Measurements from ENCODE around the gene CACNA1C.

CACNA1C gene

DNA sequence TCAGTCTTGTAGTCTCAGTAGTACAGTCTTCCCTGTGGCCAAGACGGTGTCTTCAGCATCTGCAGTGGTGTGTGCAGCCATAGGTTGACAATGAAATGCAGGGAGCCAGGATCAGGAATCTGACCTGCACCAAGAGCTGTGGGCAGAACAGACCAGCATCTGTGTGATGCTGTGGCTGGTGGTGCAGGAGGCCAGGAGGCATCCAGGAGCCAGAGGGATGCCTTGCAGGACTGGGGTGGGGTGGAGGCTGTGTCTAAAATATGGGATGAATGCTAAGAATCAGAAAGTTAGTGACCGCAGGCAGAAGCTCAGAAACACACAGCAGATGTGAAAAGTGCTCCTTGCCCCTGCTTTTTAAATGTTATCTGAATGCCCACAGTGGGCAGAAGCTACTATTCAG lies 209.7 kb downstream of the CACNA1C start:
- DNase-seq: no peak
- Histone ChIP-seq H3K27ac (no peak overlapping the region), H3K27me3 (ENCODE audit: insufficient read depth, low read depth, severe bottlenecking) (no peaks in the 10 kb centered on the region), H3K9me3 (ENCODE audit: severe bottlenecking) (no peaks in the 10 kb centered on the region), H3K36me3 (no peaks in the 10 kb centered on the region), H3K4me3 (ENCODE audit: low read depth, low read length) (no peak overlapping the region)
- TF ChIP-seq, protein P1, sequence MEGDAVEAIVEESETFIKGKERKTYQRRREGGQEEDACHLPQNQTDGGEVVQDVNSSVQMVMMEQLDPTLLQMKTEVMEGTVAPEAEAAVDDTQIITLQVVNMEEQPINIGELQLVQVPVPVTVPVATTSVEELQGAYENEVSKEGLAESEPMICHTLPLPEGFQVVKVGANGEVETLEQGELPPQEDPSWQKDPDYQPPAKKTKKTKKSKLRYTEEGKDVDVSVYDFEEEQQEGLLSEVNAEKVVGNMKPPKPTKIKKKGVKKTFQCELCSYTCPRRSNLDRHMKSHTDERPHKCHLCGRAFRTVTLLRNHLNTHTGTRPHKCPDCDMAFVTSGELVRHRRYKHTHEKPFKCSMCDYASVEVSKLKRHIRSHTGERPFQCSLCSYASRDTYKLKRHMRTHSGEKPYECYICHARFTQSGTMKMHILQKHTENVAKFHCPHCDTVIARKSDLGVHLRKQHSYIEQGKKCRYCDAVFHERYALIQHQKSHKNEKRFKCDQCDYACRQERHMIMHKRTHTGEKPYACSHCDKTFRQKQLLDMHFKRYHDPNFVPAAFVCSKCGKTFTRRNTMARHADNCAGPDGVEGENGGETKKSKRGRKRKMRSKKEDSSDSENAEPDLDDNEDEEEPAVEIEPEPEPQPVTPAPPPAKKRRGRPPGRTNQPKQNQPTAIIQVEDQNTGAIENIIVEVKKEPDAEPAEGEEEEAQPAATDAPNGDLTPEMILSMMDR (IDR thresholded peaks at IDR 0.05; ENCODE audit: low read depth, low read length): no peak

DNA sequence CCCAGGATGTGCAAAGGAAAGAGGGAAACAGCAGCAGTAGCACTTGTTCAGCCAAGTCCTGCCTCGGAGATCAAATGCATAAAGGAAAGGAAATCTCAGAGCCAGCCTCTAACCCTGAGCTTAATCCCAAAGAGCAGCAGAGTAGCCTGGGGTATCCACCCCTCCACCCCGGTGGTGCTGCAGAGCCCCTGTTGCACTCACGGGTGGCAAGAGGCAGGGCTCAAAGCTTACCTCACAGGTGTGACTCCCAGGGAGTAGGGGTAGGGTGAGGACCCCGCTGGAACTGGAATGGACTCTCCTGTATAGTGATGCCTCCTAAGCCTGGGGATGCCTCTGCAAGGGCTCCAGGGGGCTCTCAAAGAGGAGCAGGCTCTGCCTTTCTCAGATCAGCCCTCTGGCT lies 211.1 kb downstream of the CACNA1C start:
- Histone ChIP-seq H3K27me3 (ENCODE audit: insufficient read depth, low read depth, severe bottlenecking) (no peaks in the 10 kb centered on the region), H3K27ac (no peak overlapping the region), H3K36me3 (no peaks in the 10 kb centered on the region), H3K4me3 (ENCODE audit: low read depth, low read length) (no peak overlapping the region), H3K9me3 (ENCODE audit: severe bottlenecking) (no peaks in the 10 kb centered on the region)
- DNase-seq: no peak
- TF ChIP-seq, protein P1 (IDR thresholded peaks at IDR 0.05; ENCODE audit: low read depth, low read length): no peak

DNA sequence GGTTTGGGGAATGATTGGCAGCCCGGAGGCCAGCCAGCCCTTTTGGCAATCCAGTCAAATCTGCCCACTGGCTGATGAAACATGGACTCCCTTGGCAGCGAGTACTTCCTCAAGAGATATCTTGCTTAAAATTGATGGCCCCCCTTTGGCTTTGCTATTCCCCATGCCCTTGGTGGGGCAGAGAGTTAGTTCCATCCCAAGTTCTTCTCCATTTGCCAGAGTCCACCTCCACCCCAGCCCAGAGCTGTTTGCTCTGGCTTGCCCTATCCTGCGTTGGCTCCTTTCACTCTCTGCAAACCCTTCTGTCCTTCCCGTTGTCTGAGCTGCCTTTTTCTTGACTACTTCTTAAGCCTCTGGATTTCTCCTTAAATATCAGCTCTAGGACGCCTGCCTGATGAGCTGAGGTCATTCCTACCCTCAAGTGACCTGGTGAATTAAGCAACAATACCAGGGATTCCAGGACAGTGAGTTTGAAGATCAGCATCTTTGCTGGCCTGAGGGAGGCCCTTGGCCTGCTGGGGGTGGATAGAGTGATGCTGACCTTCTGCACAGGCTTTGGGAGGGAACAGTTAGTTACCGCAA lies 212.0 kb downstream of the CACNA1C start:
- no peaks in the 10 kb centered on the region for H3K27me3 ChIP-seq (ENCODE audit: insufficient read depth, low read depth, severe bottlenecking)
- DNase-seq: no peak
- no peaks in the 10 kb centered on the region for H3K9me3 ChIP-seq (ENCODE audit: severe bottlenecking)
- H3K4me3 ChIP-seq (ENCODE audit: low read depth, low read length): no peak overlapping the region
- TF ChIP-seq, protein P1 (IDR thresholded peaks at IDR 0.05; ENCODE audit: low read depth, low read length): no peak
- no peaks in the 10 kb centered on the region for H3K36me3 ChIP-seq
- H3K27ac ChIP-seq: no peak overlapping the region

DNA sequence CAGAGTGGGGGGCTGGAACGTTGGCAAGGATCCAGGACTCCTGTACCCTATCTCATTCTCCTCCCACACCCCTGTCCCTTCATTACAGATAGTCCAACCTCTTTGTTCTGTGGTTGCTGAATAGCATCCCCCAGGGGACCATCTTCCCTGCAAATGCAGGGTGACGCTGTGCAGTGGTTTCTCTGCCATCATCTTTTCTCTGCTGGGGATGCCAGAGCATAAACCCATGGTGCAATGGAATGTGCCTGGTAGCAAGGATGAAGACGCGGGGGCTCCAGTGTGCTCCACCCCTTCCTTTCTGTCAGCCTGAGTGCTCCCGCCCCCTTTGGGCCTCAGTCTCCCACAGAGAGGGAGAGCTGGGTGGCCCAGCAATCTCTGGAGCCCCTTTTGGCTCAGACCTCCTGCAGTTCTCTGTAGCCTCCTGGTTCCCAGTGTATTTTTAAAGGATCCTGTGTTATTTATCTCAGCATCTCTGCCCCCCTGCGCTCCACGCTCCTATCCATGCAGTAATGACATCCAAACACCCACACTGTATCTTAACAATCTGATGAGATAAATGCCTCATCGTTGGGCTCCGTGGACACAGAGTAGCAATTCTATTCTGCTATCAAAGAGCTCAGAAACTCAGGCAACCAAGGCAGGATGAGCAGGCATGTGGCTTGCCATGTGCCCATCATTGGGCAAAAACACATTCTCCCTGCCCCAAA lies 212.8 kb downstream of the CACNA1C start:
- H3K27ac ChIP-seq: no peak overlapping the region
- H3K4me3 ChIP-seq (ENCODE audit: low read depth, low read length): no peak overlapping the region
- DNase-seq: no peak

DNA sequence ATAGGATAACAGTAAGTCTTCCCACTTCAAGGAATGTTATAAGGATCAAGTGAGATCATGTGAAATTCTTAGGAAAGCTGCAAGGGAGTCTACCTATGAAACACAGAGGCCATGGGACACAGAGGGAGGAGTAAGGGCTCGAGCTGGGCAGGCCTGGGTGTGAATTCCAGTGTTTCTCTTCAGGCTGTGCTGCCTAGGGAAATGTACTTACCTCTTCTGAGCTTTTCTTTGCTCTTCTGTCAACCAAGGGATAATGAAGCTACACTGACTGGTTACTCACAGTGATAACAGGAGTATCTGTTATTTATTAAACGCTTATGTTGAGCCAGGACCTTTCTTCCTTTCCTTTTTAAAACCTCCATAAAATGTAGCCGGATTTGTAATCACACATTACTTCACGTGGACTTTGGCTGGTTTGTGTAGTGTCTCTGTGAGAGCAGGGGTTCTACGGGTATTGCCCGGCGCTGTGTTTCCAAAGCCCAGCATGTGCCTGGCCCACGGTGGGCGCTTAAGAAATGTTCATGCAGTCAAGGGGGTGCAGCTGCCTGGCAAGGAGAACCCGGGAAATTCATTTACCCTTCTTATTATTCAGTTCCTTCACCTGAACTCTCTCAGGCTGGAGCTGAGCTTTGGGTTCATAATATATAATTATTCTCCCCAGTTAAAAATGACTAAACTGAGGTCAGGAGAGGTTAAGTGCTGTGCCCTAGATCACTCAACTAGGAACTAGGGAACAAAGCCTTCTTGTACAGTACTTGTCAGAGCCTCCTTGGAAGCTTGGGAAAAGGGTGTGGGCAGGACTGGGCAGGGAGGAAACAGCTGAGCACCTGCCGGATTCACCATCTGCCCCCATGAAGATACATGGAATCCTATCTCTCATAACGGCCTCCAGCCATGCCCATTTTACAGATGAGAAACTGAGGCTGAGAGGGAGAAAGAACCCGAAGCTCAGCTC lies 214.2 kb downstream of the CACNA1C start:
- no peaks in the 10 kb centered on the region for H3K9me3 ChIP-seq (ENCODE audit: severe bottlenecking)
- TF ChIP-seq, protein P1 (IDR thresholded peaks at IDR 0.05; ENCODE audit: low read depth, low read length): no peak
- H3K36me3 ChIP-seq: no peaks in the 10 kb centered on the region
- H3K27ac ChIP-seq: no peak overlapping the region
- H3K27me3 ChIP-seq (ENCODE audit: insufficient read depth, low read depth, severe bottlenecking): no peaks in the 10 kb centered on the region
- DNase-seq: no peak
- no peak overlapping the region for H3K4me3 ChIP-seq (ENCODE audit: low read depth, low read length)

More for the DNA sequence above, 212.8 kb downstream of the CACNA1C start:
- H3K36me3 ChIP-seq: no peaks in the 10 kb centered on the region
- TF ChIP-seq, protein P1 (IDR thresholded peaks at IDR 0.05; ENCODE audit: low read depth, low read length): no peak
- H3K27me3 ChIP-seq (ENCODE audit: insufficient read depth, low read depth, severe bottlenecking): no peaks in the 10 kb centered on the region
- H3K9me3 ChIP-seq (ENCODE audit: severe bottlenecking): no peaks in the 10 kb centered on the region
